ENCODE measurements around the gene COA4.

The COA4 gene

DNA sequence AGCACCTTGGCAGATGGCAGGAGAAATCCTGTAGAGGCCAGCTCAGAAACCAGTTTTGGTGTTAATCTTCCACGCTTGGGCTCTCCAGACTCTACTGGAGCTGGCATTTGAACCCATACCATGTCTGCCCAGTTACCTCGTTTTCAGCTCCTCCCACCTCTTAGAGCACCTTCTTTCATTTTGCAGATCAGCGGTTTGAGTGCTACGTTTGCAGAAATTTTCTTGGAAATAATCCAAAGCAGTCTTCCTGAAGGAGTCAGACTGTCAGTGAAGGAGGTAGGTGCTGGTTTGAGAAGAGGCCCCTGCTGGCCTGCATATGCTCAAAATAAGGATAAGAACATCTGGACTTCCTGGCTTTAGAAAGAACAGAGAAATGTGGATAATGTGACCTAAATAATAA, 13.7 kb downstream of the COA4 start:
- DNase-seq = no peak

DNA sequence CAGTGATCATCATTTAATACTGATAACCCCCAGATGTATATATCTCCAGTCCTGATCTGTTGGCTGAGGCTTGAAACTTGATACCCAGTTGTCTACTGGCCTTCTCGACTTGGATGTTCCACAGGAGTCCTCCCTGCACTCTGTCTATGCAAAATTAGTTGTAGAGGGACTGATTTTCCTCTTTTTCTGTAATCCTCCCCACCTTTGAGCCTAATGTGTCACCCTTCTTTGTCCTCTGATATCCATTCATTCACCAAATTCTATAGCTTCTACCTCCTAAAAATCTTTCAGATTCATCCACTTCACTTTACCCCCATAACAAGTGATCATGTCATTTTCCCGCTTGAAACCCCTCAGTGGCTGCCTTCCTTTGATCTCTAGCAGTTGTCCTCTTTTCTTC, 16.4 kb downstream of the COA4 start:
- peak; percentile 52 for DNase-seq

GRCh38 chr11:73859671-73860070, 17.0 kb downstream of the COA4 start:
- DNase-seq = no peak

- no peak for DNase-seq
Measured at GRCh38 chr11:73856031-73856567, 20.5 kb downstream of the COA4 start.

DNA sequence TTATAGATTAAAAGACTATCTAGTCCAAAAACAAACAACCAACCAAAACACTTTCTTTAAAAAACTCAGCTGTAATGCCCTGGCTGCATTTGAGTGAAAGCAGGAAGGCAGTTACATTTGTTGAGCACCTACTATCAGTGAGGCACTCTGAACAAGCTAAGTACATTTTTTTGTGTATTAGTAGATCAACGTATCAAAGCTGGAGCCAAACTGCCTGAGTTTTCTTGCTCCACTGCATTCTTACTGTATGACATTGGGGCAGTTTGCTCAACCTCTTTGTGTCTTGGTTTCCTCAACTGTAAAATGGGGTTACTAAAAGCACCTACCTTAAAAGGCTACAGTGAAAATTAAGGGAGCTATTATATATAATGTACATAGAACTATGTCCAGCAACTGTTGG, 22.0 kb downstream of the COA4 start:
- DNase-seq = no peak

DNA sequence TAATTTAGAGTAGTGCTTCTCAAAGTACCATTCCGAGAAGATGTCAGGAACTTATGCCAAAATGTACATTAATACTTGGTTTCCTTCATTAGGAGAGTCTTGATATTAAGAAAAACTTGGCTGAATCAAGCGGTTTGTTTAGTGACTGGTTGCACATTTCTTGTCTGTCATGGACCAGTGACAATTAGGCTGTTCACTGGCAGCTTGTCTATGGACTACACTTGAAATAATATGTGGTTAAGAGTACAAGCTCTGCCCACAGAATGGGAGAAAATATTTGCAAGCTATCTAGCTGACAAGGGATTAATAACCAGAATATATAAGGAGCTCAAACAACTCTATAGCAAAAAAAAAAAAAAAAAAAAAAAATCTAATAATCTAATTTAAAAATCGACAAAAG, 24.6 kb downstream of the COA4 start:
- no peak for DNase-seq

DNA sequence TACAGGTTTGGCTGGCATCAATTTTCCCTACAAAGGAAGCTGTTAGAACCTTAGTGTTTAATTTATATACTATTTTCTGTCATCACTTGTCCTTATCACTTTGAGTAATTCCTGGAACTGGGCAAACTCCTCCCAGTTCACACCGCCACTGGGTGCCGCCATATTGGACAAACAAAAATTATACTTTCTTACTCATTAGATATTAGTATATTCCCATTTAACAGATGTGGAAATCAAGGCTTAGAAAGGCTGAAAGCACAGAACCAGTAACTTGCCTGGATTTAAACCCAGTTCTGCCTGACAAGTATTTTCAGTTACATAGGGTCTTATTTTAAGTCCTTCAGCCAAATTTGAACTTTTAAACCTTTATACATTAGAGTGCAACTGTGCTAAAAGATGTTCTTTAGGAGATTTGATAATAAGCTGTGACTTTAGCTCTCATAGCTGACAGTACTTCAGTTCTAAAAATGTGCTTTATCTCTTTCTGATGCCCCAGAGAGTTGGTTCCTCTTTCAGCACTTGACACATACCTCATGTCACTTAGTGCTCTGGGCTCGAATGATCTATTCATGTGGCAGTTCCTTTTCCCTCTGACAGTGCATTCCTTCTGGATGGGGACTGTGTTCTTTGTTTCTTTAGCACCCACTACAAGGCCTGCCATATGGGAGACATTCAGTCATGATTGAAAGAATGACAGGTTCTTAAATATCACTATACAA, 25.4 kb downstream of the COA4 start:
- peak; percentile 96 for DNase-seq

DNA sequence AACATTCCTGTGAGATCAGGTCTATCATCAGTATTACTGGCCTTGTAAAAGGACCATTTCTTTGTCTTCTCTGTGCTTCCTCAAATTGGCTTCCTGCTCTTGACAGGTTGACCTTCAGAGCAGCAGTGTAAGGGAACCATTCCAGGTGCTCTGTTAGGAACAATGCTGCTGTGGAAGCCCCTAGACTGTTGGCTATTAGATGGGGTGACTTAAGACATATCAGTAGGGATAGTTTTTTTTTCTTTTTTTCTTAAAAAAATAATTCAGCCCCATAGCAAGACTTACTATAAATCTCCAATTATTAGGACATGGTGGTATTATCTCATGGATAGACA, 37.6 kb downstream of the COA4 start:
- DNase-seq = no peak

- no peak for DNase-seq
Measured at GRCh38 chr11:73838443-73839122, 38.1 kb downstream of the COA4 start.

GRCh38 chr11:73833067-73833466, 43.6 kb downstream of the COA4 start:
- DNase-seq = no peak

DNA sequence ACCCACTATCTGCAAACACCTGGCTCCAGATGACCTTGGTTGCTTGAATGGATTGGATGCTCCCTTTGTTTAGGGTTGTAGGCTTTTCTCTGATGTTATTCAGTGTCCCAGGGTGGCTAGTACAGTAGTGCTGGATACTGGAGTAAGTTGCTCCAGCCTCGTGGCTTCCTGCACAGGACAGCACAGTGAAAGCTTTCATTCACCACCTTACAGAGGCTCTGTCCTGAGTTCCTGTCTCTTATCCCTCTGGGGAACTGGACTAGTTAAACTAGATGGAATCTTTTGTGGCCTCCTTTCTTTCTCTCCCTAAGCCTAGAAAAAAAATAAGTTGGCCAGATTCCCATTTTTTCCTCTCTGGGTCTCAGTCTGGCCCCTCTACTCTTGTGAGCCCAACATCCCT, 46.4 kb downstream of the COA4 start:
- DNase-seq = no peak

All from OCI-M1 (cell line).